HEK293 (cell line): Measurements from ENCODE around the gene CHMP4A.

Experiments used
- CTCF ChIA-PET: fragments of 350-600 bp; formaldehyde crosslinking; extraction: SDS; loops from one replicate; lab custom pipeline; 2021; ENCODE audit warnings: antibody characterized with exemption; lab: Yijun Ruan, JAX
- POLR2A ChIA-PET: fragments of 300-600 bp; formaldehyde crosslinking; extraction: SDS; loops from one replicate; lab custom pipeline; 2020; ENCODE audit warnings: antibody characterized with exemption, inconsistent platforms; lab: Yijun Ruan, JAX
- H3K27ac ChIP-seq: fragments of 200-500 bp; sonication (Bioruptor generic); 2 replicates; pipeline ENCODE4 v1.5.1; 2014; ENCODE audit warnings: low read depth, low read length, control low read depth, inconsistent platforms; ENCODE audit errors: extremely low read depth
- H3K36me3 ChIP-seq, 2 experiments: fragments of 200-500 bp in 1 of 2; sonication (Bioruptor generic) in 1 of 2; 1 replicate in 1 of 2; 2 replicates in 1 of 2; pipeline ENCODE4 v1.5.1; 2014 to 2017; ENCODE audit warnings: inconsistent platforms in 2 of 2, low read length in 2 of 2; ENCODE audit not compliant: control insufficient read depth in 2 of 2, insufficient read depth in 1 of 2
- H3K4me1 ChIP-seq: fragments of 200-500 bp; sonication (Bioruptor generic); 2 replicates; pipeline ENCODE4 v1.5.1; 2014; ENCODE audit warnings: mild to moderate bottlenecking, low read length, inconsistent platforms; ENCODE audit not compliant: control insufficient read depth, insufficient read depth
- H3K4me3 ChIP-seq: 2 replicates; pipeline ENCODE4 v1.5.1; 2011; ENCODE audit warnings: low read depth, mild to moderate bottlenecking, control low read depth, low read length, moderate library complexity
- H3K9me3 ChIP-seq: fragments of 200-500 bp; sonication (Bioruptor generic); 2 replicates; pipeline ENCODE4 v1.5.1; 2014; ENCODE audit warnings: low read depth, low read length, inconsistent platforms; ENCODE audit not compliant: control insufficient read depth, insufficient read depth
- GLI2 ChIP-seq: fragments of 450-650 bp; formaldehyde crosslinking; IDR thresholded peaks from 2 replicates; pipeline ENCODE4; 2017; ENCODE audit warnings: missing biosample characterization, missing genetic modification characterization, low read depth, borderline replicate concordance
- KLF16 ChIP-seq: fragments of 450-650 bp; formaldehyde crosslinking; IDR thresholded peaks from 2 replicates; pipeline ENCODE4 v1.5.1; 2017; ENCODE audit warnings: missing biosample characterization, missing genetic modification characterization
- MYNN ChIP-seq: fragments of 450-650 bp; formaldehyde crosslinking; IDR thresholded peaks from 2 replicates; pipeline ENCODE4 v1.5.1; 2016; ENCODE audit warnings: missing biosample characterization, missing genetic modification characterization, borderline replicate concordance
- MZF1 ChIP-seq: fragments of 450-650 bp; formaldehyde crosslinking; IDR thresholded peaks from 2 replicates; pipeline ENCODE4 v1.5.1; 2017; ENCODE audit warnings: missing biosample characterization, missing genetic modification characterization, borderline replicate concordance
- PRDM10 ChIP-seq: fragments of 450-650 bp; formaldehyde crosslinking; IDR thresholded peaks from 2 replicates; pipeline ENCODE4 v1.5.1; 2016; ENCODE audit warnings: missing biosample characterization, missing genetic modification characterization
- SETDB1 ChIP-seq: IDR thresholded peaks from one replicate; pipeline ENCODE4 v1.6.1; 2017; ENCODE audit warnings: mild to moderate bottlenecking, low read length, moderate library complexity, mixed read lengths; ENCODE audit not compliant: insufficient read length
- SP2 ChIP-seq: fragments of 450-650 bp; formaldehyde crosslinking; IDR thresholded peaks from 2 replicates; pipeline ENCODE4 v1.5.1; 2016; ENCODE audit warnings: missing biosample characterization, missing genetic modification characterization
- TSHZ1 ChIP-seq: fragments of 450-650 bp; formaldehyde crosslinking; IDR thresholded peaks from 2 replicates; pipeline ENCODE4 v1.5.1; 2016; ENCODE audit warnings: missing biosample characterization, missing genetic modification characterization, borderline replicate concordance
- ZFP3 ChIP-seq: fragments of 450-650 bp; formaldehyde crosslinking; IDR thresholded peaks from 2 replicates; pipeline ENCODE4 v1.5.1; 2016; ENCODE audit warnings: low read depth, missing biosample characterization, missing genetic modification characterization
- ZFP69B ChIP-seq: fragments of 450-650 bp; formaldehyde crosslinking; IDR thresholded peaks from 2 replicates; pipeline ENCODE4 v1.5.1; 2016; ENCODE audit warnings: missing biosample characterization, missing genetic modification characterization
- ZNF239 ChIP-seq: fragments of 450-650 bp; formaldehyde crosslinking; IDR thresholded peaks from 2 replicates; pipeline ENCODE4 v1.5.1; 2016; ENCODE audit warnings: missing biosample characterization, missing genetic modification characterization
- ZNF324 ChIP-seq: fragments of 450-650 bp; formaldehyde crosslinking; IDR thresholded peaks from 2 replicates; pipeline ENCODE4 v1.5.1; 2016; ENCODE audit warnings: missing biosample characterization, missing genetic modification characterization
- ZNF335 ChIP-seq: fragments of 450-650 bp; formaldehyde crosslinking; conservative IDR thresholded peaks from 2 replicates; pipeline ENCODE4 v1.5.1; 2016; ENCODE audit warnings: missing biosample characterization, missing genetic modification characterization
- ZNF350 ChIP-seq: fragments of 450-650 bp; formaldehyde crosslinking; IDR thresholded peaks from 2 replicates; pipeline ENCODE4 v1.5.0; 2017; ENCODE audit warnings: missing biosample characterization, mild to moderate bottlenecking, missing genetic modification characterization
- ZNF394 ChIP-seq: fragments of 450-650 bp; formaldehyde crosslinking; IDR thresholded peaks from 2 replicates; pipeline ENCODE4 v1.5.1; 2016; ENCODE audit warnings: missing biosample characterization, missing genetic modification characterization, mild to moderate bottlenecking, moderate library complexity, borderline replicate concordance
- ZNF416 ChIP-seq: fragments of 450-650 bp; formaldehyde crosslinking; IDR thresholded peaks from 2 replicates; pipeline ENCODE4 v1.5.1; 2016; ENCODE audit warnings: missing biosample characterization, missing genetic modification characterization
- ZNF548 ChIP-seq: fragments of 450-650 bp; formaldehyde crosslinking; IDR thresholded peaks from 2 replicates; pipeline ENCODE4 v1.5.1; 2016; ENCODE audit warnings: missing biosample characterization, missing genetic modification characterization
- ZNF561 ChIP-seq: fragments of 450-650 bp; IDR thresholded peaks from 2 replicates; pipeline ENCODE4 v1.5.1; 2018; ENCODE audit warnings: missing biosample characterization, missing genetic modification characterization, borderline replicate concordance
- ZNF610 ChIP-seq: fragments of 450-650 bp; formaldehyde crosslinking; IDR thresholded peaks from 2 replicates; pipeline ENCODE4 v1.5.1; 2016; ENCODE audit warnings: missing biosample characterization, missing genetic modification characterization, borderline replicate concordance
- ZNF623 ChIP-seq: fragments of 450-650 bp; formaldehyde crosslinking; IDR thresholded peaks from 2 replicates; pipeline ENCODE4 v1.5.1; 2016; ENCODE audit warnings: missing biosample characterization, missing genetic modification characterization
- ZNF624 ChIP-seq: fragments of 450-650 bp; formaldehyde crosslinking; IDR thresholded peaks from 2 replicates; pipeline ENCODE4 v1.5.1; 2017; ENCODE audit warnings: missing biosample characterization, missing genetic modification characterization
- ZNF660 ChIP-seq: fragments of 450-650 bp; IDR thresholded peaks from 2 replicates; pipeline ENCODE4 v1.5.1; 2018; ENCODE audit warnings: missing biosample characterization, mild to moderate bottlenecking, missing genetic modification characterization
- ZNF837 ChIP-seq: fragments of 450-650 bp; formaldehyde crosslinking; IDR thresholded peaks from 2 replicates; pipeline ENCODE4 v1.5.1; 2016; ENCODE audit warnings: missing biosample characterization, missing genetic modification characterization
- ZSCAN16 ChIP-seq: fragments of 450-650 bp; formaldehyde crosslinking; IDR thresholded peaks from 2 replicates; pipeline ENCODE4 v1.5.1; 2016; ENCODE audit warnings: missing biosample characterization, missing genetic modification characterization
- TF ChIP-seq, protein P1 (sequence below): fragments of 450-650 bp; formaldehyde crosslinking; IDR thresholded peaks from 2 replicates; pipeline ENCODE4 v1.5.1; 2017; ENCODE audit warnings: missing biosample characterization, missing genetic modification characterization

Gene CHMP4A

GRCh38 chr14:24216345-24216699, 3.0 kb upstream of the CHMP4A start:
- ChIA-PET POLR2A (interaction anchor here (0.6 to 4.3 kb wide), 13 partner anchors 21 to 219 kb away, joined by 3 to 43 read pairs (median 3); partner anchors contain the start of genes DCAF11, DHRS1, EMC9 and IPO4), CTCF (interaction anchor here (0.5 to 1.6 kb wide), 9 partner anchors 9 to 214 kb away, joined by 3 to 7 read pairs (median 4); partner anchors contain the start of genes KHNYN and TSSK4)
- Histone ChIP-seq H3K9me3 (no peaks in the 10 kb centered on the region), H3K36me3 (peaks cover 3 to 28% of the 10 kb centered on the region in 2 experiments; a peak in 2 of 3 replicates), H3K27ac (no peak overlapping the region), H3K4me1 (no peaks in the 10 kb centered on the region), H3K4me3 (peak overlapping the region; percentile 11; the same call in 1 of the 2 replicates)
- TF ChIP-seq PRDM10 (tag by site-specific recombination) (no peak), ZNF394 (no peak), ZNF416 (tag by site-specific recombination) (no peak), ZFP69B (tag by site-specific recombination) (no peak)

DNA sequence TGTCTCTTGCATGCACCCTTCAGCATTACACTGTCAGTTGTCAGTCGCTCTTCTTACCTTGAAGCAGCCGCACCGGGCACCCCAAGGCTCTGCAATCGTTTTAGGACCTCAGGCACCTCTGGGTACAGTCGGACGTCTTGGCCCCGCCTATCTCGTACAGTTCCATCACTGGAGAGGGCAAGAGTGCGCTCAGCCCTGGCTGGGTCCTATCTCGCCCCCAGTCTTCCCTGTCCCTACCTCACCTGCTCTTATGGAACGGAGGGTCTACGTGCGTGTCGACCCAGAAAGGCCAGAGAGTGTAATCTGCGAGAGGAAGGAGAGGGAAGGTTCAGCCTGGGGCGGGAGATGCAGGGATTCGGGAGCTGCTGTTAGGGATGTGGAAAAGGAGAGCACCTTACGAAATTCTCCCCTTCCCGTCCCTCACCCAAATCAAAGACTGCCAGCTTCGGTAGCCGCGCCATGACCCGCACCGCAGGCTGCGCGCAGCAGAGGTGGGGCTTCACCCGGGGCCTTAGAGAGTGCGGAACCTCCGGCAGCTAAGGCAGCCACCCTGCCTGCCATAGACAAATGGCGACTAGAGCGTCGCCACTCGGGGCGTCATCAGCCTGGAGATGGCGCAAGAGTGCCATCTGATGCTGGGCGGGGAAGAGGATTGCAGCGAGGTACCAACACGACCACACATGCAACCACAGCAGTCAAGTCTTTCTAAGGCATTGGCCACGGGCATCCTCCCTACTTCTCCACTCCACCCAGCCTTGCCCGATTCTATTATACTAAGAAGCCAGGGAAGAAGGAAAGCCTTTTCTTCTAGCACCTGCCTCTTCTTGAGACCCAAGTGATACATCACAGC, 2.4 kb upstream of the CHMP4A start, which contains the start of gene MDP1:
Gene MDP1 (minus strand): TSS at position 572 of the 850 bp plus-strand sequence. CDS start 111 bp downstream, at position 461.
- ChIA-PET CTCF (interaction anchor here (0.5 to 1.6 kb wide), 13 partner anchors 10 to 214 kb away, joined by 3 to 7 read pairs (median 4); partner anchors contain the start of genes KHNYN and TSSK4), POLR2A (interaction anchor here (0.6 to 4.3 kb wide), 15 partner anchors 21 to 310 kb away, joined by 3 to 43 read pairs (median 4); partner anchors contain the start of genes DCAF11, DHRS1, EMC9 and IPO4)
- H3K4me3 ChIP-seq, result peak within 1 kb of the TSS; percentile 81
- H3K9me3 ChIP-seq, result no peaks in the 10 kb centered on the region
- peak within 1 kb of the TSS; percentile 76 for H3K27ac ChIP-seq
- H3K36me3 ChIP-seq, result peaks cover 4 to 34% of the 10 kb centered on the region in 2 experiments
- no peaks in the 10 kb centered on the region for H3K4me1 ChIP-seq
- no peak for TF ChIP-seq ZFP3
- TF ChIP-seq ZNF660 (tag by site-specific recombination), result peak; percentile 79
- no peak for TF ChIP-seq ZNF837
- TF ChIP-seq ZNF624, result no peak
- TF ChIP-seq TSHZ1 (tag by site-specific recombination), result no peak
- no peak for TF ChIP-seq ZNF239
- peak; percentile 66; the same call in 1 of the 2 replicates for TF ChIP-seq ZNF610 (tag by site-specific recombination)
- peak; percentile 64 for TF ChIP-seq SP2
- TF ChIP-seq SETDB1, result no peak
- TF ChIP-seq MZF1, result peak; percentile 12; the same call in 1 of the 2 replicates
- peak; percentile 76; the same call in 1 of the 2 replicates for TF ChIP-seq ZNF324
- no peak for TF ChIP-seq GLI2 (tag by site-specific recombination)
- TF ChIP-seq KLF16 (tag by site-specific recombination), result peak; percentile 56
- TF ChIP-seq ZSCAN16 (tag by site-specific recombination), result no peak
- TF ChIP-seq ZNF350 (tag by site-specific recombination), result no peak
- TF ChIP-seq ZNF548 (tag by site-specific recombination), result no peak
- TF ChIP-seq ZNF335 (tag by site-specific recombination), result peak; percentile 96
- TF ChIP-seq, protein P1, sequence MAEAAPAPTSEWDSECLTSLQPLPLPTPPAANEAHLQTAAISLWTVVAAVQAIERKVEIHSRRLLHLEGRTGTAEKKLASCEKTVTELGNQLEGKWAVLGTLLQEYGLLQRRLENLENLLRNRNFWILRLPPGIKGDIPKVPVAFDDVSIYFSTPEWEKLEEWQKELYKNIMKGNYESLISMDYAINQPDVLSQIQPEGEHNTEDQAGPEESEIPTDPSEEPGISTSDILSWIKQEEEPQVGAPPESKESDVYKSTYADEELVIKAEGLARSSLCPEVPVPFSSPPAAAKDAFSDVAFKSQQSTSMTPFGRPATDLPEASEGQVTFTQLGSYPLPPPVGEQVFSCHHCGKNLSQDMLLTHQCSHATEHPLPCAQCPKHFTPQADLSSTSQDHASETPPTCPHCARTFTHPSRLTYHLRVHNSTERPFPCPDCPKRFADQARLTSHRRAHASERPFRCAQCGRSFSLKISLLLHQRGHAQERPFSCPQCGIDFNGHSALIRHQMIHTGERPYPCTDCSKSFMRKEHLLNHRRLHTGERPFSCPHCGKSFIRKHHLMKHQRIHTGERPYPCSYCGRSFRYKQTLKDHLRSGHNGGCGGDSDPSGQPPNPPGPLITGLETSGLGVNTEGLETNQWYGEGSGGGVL (tag by site-specific recombination), result no peak
- TF ChIP-seq ZNF623, result peak; percentile 15; the same call in 1 of the 2 replicates
- no peak for TF ChIP-seq ZNF561 (tag by site-specific recombination)
- no peak for TF ChIP-seq MYNN
